GM21737 (cell line): Measurements from ENCODE around the gene ACSM3.
"Not testable (repeated sequence)": the region's sequence is repeated elsewhere in the genome, so short reads cannot be mapped to it uniquely, and the experiment has no call there.

Experiments used
- ATAC-seq: cut with Tn5 transposase; IDR thresholded peaks from one replicate; pipeline ENCODE4 v1.9.1; 2021; ENCODE audit warnings: mild to moderate bottlenecking, moderate library complexity; ENCODE audit not compliant: unreplicated experiment

ACSM3 gene

DNA sequence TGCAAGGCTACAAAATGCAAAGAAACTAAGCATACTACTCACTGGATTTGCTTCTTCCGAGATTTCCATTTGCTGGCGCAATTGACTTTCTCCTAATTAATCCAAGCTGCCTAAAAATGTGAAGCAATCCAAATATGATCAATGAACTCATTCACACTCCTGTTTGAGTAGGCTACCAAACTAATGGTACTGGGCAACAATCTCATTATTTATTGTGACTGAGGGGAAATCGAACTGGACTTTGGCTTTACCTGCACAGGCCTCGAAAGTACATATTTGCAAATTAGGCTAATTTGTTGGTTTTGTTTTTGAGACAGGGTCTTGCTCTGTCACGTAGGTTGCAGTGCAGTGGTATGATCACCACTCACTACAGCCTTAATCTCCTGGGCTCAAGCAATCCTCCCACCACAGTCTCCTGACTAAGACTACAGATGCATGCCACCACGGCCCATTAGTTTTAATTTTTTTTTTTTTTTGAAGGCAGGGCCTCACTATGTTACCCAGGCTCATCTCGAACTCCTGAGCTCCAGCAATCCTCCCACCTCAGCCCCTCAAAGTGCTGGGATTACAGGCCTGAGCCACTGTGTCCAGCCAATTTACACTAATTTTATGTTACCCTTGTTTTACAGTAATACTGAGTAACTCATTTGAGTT, 39.9 kb downstream of the ACSM3 start:
- ATAC-seq, result no peak

DNA sequence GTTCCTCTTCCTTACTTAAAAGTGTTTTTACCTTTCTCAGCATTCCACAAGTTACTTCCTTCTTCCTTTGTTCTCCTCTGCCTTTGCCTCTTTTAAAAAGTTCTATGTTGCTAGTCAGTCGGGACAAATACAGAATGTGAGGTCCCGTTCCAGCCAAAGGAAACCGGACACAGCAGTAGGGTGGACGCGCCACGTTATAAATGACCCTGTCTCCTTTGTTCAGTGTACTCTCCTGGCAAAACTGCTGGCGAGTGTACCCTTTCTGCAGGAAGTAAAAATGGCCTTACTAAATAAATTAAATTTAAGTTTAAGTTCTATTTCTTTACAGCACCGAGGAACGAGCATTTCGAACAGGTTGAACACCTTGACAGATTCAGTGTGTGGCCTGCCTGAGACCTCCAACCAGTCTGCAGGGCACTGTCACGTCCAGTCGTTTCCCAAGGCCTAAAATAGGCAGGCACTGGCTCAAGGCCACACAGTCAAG, 41.9 kb downstream of the ACSM3 start:
- ATAC-seq, result not testable (repeated sequence)

DNA sequence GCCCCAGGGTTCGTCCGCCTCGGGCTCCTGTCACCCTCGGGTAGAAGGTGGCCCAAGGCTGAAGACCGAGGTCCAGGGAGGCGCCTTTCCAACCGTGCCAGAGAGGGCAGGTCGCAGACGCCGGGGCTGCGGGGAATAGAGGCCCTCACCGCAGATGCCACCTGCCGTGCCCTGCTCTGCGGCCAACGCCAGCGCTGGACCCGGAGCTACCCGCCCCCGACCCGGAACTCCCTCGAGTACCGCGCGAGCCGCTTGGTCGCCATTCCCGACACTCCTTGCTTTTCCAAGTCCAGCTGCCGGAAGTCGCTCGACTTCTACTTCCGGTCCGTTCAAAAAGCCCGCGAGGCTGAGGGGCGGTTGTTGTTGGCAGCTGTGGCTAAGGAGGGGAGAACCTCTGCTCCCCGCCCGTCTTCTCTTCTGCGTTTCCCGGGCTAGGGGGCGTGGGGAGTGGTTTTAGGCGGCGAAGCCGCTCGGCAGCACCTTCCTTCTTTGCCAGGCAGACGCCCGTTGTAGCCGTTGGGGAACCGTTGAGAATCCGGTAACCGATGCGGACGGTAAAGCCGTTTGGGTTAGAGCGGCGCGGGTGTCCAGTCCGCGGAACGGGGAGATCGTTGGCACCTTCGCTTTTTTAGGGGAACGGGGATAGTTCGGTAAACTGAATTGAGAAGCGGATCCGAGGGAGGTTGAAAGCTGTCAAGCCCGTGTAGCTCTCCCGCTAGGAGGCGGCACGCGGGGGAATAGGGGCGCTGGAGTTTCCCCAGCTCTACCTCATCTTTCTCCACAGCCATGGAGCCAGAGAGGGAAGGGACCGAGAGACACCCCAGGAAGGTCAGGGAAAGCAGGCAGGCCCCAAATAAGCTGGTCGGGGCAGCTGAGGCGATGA, 42.6 kb downstream of the ACSM3 start, which contains the start of the genes ERI2 and REXO5:
TSS of gene ERI2 (minus strand) at position 305 of the 883 bp plus-strand sequence. CDS start at position 263, 42 bp downstream.
TSS of gene REXO5 (plus strand) at position 360 of the 883 bp plus-strand sequence. CDS start at position 787, 427 bp downstream.
- ATAC-seq, result peak; percentile 66

DNA sequence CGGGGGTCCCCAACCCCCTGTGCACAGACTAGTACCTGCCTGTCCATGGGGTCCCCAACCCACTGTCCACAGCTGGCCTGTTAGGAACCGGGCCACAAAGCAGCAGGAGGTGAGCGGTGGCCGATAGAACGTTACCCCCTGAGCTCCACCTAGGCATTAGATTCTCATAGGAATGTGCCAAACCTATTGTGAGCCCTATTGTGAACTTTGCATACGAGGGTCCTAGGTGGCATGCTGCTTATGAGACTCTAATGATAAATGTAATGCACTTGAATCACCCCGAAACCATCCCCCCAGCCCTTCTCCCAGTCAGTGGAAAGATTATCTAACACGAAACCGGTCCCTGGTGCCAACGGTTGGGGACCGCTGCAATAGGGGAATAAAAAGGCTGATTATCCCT, 44.0 kb downstream of the ACSM3 start:
- ATAC-seq, result no peak

DNA sequence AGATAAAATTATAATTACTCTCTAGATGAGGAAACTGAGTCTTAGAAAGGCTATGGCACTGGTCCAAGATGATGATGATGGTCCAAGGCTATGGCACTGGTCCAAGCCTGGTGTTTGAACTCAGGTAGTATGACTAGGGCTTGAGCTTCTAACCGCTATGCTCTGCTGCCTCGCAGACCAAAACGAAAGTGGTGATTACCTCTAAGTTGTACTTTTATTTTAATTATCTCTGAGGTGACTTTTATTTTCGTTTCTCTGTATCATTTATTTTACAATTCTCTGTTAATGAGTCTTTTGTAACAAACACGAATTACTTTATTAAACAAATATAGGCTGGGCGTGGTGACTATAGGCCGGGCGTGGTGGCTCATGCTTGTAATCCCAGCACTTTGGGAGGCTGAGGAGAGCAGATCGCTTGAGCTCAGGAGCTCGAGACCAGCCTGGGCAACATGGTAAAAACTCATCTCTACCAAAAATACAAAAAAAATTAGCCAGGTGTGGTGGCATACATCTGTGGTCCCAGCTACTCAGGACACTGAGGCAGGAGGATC, 48.1 kb downstream of the ACSM3 start:
- no peak for ATAC-seq

DNA sequence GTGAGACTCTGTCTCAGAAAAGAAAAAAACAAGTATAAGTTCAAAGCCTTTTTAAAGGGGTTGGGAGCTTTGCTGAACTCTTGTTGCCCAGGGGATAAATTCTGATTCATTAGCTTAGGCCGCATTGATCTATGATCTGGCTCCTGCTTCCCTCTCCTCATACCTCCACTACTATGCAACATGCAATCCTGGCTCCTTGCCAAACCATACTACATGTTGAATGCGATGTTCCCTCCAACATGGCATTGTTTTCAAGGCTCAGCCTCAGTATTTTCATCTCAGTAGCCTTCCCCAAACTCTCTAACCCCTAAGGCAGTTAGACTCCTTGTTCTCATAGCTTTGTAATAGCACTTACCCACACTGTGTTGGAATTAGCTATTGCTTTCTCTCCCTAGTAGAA, 48.7 kb downstream of the ACSM3 start:
- ATAC-seq, result no peak

DNA sequence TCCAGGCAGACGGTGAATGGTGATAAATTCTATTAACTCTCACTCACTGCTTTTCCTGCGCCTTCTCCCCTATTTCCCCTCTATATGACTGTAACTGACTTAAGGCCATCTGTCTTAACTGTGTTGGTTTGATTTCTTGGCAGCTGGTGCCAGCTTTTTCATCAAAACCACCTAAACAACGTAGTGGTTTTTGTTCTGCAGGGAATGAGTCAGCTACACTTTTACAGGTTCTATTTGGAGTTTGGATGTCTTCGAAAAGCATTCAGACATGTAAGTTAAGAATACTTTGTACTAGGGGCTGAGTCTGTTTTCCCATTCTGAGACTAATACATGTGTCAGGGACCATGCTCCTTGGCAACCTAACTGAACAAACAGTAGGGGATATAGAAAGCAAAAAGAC, 51.0 kb downstream of the ACSM3 start:
- ATAC-seq, result no peak

DNA sequence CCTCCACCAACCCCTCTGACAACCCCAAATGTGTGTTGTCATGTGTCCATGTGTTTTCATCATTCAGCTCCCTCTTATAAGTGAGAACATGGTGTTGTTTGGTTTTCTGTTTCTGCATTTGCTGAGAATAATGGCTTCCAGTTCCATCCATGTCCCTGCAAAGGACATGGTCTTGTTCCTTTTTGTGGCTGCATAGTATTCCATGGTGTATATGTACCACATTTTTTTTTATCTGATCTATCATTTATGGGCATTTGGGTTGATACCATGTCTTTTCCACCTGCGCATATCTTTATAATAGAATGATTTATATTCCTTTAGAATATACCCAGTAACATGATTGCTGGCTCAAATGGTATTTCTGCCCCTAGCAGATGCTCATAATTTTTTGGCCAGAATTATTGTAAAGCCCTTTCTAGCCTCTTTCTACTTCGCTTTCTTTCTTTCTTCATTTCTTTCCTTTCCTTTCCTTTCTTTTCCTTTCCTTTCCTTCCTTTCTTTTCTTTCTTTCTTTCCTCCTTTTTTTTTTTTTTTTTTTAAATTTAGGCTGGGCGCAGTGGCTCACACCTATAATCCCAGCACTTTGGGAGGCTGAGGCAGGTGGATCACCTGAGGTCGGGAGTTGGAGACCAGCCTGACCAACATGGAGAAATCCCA, 55.2 kb downstream of the ACSM3 start:
- no peak for ATAC-seq

DNA sequence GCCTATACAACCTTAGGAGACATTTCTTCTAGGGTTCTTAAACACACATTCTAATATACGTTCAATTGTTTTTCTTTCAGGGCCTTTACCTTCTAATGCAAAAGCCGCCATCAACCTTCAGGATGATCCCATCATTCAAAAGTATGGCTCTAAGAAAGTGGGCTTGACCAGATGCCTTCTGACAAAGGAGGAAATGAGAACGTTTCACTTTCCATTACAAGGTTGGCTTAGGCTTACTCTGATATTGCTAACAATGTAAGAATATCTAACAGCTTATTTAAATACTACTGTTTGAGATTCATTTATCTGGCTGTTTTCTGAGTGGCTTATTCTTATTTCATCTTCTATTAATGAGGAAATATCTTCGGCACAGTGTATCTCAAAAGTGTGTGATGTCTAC, 57.9 kb downstream of the ACSM3 start:
- ATAC-seq, result no peak

DNA sequence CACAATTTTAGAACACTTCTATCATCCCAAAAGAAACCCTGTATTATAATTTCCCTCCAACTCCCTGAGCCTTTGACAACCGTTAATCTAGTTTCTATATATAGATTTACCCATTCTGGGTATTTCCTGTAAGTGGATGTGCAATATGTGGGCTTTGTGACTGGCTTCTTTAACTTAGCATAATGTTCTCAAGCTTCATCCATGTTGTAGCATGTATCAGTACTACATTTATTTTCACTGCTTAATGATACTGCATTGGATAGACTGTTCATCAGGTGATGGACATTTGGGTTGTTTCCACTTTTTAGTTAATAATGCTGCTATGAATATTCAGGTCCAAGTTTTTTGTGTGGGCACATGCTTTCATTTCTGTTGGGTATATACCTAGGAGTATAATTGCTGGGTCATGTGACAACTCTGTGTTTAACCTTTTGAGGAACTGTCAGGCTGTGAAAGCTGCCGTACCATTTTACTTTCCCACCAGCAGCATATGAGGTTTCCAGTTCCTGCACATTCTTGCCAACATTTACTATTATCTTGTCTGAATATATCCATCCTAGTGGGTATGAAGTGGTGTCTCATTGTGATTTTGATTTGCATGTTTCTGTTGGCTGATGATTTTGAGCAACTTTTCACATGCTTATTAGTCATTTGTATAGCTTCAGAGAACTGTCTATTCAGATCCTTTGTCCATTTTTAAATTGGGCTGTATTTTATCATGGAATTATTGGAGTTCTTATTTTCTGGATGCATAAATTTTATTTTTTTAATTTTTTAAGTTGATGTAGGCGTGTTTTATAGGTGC, 58.9 kb downstream of the ACSM3 start:
- ATAC-seq, result no peak

DNA sequence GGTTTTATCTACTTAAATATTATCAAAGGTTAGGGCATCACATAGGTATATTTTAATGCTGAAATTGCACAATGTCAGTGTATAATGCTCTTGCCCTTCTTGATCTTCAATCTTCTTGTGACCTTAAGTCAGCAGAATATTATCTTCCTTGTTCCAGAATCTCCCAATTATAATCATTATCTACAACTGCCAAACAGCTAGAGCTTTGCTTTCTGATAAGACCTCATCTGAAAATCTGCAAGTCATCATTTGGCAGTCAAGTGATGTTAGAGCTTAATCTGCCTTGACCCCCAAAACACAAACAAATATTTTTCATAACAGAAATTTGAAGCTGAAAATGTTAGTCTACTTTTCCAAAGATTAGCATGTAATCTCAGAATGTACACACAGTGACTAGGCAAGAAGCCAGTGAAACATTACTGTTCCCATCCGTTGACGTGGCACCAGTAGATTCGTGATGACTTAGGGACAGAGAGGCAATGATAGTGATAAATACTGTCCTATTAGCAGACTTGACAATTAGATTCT, 62.3 kb downstream of the ACSM3 start:
- ATAC-seq, result no peak

DNA sequence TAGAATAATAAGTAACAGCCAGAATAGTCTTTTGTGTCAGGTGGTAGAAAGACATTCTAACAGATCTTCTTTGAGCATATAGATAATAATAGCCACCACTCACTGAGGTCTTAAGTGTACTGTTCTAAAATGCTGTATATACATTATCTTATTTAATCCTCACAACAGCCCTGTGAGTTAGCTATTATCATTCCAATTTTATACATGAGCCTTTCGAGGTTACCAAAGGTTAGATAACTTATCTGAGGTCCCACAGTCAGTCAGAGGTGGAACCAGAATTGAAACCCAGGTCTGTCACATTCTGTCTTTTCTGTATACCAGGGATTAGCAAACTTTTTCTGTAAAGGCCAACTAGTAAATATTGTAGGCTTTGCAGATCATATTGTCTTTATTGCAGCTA, 65.7 kb downstream of the ACSM3 start:
- no peak for ATAC-seq

DNA sequence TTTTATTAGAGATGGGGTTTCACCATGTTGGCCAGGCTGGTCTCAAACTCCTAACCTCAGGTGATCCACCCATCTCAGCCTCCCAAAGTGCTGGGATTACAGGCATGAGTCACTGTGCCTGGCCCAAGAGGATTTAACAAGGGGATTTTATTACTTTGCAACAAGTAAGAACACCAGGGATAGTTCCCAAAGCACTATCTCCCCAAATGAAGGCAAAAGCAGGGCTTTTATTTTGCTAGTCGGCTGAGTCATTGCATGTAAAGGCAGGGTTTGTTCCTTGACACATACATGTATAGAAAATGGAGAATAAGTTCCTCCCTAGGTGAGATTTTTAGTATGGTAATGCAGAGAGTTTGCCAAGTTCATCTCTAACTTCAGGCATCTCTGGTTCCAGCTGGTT, 66.6 kb downstream of the ACSM3 start:
- no peak for ATAC-seq

DNA sequence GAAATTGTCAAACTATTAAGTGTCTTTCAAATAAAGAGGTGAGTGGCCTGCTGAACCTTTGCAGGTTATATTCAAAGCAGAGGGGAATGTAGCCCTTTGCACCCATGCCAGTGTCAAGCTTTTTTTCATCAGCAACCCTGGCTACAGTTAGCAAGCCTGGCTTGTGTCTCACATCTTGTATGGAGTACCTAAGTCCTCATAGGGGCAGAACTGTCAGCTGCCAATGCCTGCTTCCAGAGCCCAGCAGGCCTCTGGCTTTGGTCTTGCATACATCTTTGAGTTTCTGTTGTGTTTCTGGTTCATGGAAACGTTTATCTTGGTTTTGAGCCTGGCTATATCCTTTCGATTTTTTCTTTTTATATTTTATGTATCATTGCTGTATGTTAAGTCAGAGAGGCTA, 69.3 kb downstream of the ACSM3 start:
- ATAC-seq, result no peak

DNA sequence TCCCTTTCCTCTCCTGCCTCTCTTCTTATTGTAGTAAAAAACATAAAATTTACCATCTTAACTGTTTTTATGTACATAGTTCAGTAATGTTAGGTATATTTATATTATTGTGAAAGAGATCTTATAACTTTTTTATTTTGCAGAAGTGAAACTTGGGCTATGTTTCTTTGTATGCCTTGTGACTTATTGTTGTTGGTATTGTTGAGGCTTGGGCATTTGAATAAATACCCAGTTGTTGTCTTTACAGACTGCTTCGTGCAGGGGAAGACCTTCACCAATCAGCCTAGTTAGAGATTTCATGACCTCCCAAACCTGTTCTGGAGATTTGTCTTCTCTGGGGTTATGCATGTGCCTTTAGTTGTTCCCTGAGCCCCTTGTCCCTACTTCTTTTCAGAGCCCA, 74.4 kb downstream of the ACSM3 start:
- no peak for ATAC-seq

DNA sequence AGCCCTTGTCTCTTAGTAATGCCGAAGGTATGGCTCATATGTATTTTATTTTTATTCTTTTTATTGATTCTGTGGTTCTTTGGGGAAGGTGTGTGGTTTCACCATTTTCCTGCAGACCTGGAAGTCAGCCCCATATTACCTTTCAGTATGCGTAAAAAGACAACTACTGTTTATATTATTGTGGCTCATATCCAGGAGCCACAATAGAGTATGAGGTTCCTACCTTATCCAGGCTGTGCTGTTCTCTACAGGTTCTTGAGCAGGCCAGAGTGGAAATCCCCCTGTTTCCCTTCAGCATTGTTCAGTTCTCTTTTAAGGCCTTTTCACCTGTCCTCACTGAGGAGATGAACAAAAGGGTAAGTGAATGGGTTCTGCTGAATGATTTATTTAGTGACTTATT, 75.7 kb downstream of the ACSM3 start:
- no peak for ATAC-seq

DNA sequence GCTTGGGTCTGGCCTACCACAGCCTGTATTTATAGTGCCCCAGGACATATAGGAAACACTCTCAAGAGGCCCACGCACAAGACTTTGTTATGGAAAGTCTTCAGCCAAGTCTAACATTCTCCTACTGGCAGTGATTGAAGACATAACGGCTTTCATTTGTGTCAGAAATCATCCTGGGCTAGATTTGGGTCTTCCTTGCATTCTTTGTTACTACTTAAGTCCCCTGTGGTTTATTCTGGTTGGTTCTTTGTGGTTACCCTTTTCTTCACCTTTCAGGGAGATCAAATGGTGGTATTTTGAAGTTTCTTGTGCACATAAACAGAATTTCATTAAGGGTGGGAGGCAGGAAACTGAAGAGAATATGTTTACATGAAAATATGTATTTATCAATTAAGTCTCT, 80.2 kb downstream of the ACSM3 start:
- ATAC-seq, result no peak

DNA sequence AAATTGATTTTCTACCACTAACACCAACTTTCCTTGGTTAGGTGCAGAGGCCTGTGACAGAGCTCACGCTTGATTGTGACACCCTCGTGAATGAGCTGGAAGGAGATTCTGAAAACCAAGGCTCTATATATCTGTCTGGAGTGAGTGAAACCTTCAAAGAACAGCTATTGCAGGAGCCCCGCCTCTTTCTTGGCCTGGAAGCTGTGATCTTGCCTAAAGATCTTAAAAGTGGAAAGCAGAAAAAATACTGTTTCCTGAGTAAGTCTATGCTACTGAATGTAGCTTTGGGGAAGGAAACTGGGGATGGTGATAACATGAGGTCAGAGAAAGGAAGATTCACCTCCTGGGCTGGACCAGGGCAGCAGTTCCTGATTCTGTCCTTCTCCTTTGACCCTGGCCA, 80.8 kb downstream of the ACSM3 start:
- ATAC-seq, result no peak

DNA sequence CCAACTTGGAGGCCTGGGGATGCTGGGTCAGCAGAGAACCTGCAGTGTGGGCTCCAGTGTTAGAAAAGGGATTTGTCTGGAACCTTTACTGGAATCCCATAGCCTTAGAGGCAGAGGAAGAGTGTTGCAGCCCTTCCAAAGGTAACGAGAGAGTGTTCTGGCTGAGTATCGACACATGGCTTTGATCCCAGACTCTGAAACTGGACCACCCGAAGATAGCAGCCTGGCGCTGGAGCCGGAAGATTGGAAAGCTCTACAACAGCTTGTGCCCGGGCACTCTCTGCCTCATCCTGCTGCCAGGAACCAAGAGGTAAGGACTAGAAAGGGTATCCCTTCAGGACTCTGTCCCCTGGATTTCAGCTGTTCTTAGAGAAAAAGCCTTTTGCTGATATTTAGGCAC, 82.2 kb downstream of the ACSM3 start:
- ATAC-seq, result no peak

DNA sequence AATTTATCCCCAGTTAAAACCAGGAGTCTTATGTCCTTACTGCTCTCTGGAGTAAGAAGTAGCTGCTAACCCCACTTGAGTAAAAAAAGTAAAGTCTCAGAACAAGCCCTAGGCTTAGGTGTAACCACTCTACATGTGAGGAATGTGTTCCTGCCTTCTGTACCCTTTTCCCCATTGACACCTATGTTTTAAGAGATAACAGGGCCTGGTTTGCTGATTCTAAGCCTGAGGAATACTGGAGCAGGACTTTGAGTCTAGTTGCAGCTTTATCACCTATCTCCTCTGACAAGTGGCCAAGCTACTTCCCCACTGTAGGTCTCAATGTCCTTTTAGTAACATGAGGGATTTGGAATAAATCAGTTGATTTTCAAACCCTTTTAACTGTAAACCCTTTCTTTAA, 82.7 kb downstream of the ACSM3 start:
- ATAC-seq, result no peak
